Fibroblast of mammary gland (primary cell): Measurements from ENCODE around the gene NFILZ.

ENCODE experiments used
- DNase-seq: peaks from one replicate; pipeline ENCODE4 v3.0.0-alpha.2; 2010; ENCODE audit warnings: low read depth
- H3K4me3 ChIP-seq: 2 replicates; pipeline ENCODE4 v1.5.1; 2011; ENCODE audit warnings: low read depth, mild to moderate bottlenecking, low read length, moderate library complexity; ENCODE audit not compliant: control insufficient read depth
- CTCF ChIP-seq: conservative IDR thresholded peaks from 2 replicates; pipeline ENCODE4 v1.5.1; 2011; ENCODE audit warnings: low read depth, low read length, inconsistent platforms; ENCODE audit not compliant: control insufficient read depth, insufficient read depth

NFILZ gene

DNA sequence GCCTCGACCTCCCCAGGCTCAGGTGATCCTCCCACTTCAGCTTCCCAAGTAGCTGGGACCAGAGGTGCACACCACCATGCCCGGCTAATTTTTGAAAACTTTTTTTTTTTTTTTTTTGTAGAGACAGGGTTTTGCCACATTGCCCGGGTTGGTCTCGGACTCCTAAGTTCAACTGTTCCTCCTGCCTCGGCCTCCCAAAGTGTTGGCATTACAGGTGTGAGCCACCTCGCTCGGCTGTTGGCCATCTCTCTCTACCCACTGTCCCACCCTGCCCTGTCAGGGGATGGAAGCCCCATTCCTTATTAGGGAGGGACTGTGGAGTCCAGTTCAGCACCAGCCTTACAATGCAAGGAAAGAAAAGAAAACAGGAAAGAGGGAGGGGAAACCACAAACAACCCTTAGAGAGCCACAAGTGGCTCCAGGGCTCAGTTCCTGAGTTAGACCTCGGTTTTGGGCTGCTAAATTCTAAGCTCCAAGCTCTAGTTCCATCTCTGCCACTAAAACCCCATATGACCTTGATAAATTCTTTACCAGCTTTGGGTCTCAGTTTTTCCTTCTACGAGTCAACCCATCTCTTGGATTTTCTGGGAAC, 36.5 kb downstream of the NFILZ start:
- H3K4me3 ChIP-seq = no peak overlapping the region
- TF ChIP-seq CTCF = no peak
- DNase-seq = no peak

DNA sequence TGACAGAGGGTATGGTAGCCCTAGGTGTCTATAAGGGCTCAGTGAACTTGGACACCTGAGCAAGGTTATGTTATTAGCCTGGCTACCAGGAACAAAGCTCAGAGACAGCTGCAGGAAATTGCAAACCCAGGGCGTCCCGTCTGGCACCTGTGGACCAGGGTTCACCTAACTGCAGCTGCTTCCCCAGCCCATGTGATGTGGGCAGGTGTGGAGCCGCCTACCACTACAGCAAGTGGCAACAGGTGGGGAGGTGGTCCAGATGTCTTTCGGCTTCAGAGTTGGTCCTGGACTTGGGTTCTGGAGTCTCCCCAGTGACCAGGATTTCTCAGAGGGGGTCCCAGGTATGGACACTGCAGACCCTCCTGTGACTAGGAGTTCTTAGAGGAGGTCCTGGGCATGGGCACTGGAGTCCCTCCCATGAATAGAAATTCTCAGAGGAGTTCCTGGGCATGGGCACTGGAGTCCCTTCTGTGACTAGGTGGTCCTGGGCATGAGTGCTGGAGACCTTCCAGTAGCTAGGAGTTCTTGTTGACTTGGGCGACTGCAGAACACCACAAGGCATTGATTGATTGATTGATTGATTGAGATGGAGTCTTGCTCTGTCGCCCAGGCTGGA, 43.0 kb downstream of the NFILZ start:
- no peak for TF ChIP-seq CTCF
- H3K4me3 ChIP-seq = no peak overlapping the region
- no peak for DNase-seq

DNA sequence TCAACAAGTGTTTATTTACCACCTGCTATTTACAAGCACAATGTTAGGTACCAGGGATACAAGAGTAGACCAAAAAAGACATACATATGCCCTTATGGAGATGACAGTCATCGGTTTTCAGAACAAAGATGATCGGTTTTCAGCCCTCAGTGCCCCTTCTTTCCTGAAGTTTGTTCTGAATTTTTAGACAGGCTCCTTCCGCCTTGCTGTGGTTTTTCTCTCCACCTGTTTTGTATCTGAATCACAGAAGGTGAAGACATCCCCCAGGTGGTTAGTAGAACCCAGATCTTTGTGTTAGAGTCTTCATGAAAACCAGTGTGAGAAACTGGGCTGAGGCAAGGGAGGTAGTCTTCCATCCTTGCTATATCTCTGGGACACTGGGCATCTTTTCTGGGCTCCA, 44.6 kb downstream of the NFILZ start:
- no peak for DNase-seq
- H3K4me3 ChIP-seq = no peak overlapping the region
- TF ChIP-seq CTCF = no peak

GRCh38 chr19:8678244-8678807, 47.9 kb downstream of the NFILZ start:
- no peak overlapping the region for H3K4me3 ChIP-seq
- no peak for DNase-seq
- TF ChIP-seq CTCF = no peak
